Measurements from ENCODE around the gene SFRP5. TPM values are rescaled to one million over a fixed set of nuclear protein-coding genes. Genes with fewer than 3 reads are reported as not detected.
A peak's percentile ranks its signal among the peaks of the same experiment; 100 is the strongest.

The SFRP5 gene
- total and polyA plus RNA-seq, 2 donors (not counting 1 experiment from before 2014, with no cell fraction given): not detected

DNA sequence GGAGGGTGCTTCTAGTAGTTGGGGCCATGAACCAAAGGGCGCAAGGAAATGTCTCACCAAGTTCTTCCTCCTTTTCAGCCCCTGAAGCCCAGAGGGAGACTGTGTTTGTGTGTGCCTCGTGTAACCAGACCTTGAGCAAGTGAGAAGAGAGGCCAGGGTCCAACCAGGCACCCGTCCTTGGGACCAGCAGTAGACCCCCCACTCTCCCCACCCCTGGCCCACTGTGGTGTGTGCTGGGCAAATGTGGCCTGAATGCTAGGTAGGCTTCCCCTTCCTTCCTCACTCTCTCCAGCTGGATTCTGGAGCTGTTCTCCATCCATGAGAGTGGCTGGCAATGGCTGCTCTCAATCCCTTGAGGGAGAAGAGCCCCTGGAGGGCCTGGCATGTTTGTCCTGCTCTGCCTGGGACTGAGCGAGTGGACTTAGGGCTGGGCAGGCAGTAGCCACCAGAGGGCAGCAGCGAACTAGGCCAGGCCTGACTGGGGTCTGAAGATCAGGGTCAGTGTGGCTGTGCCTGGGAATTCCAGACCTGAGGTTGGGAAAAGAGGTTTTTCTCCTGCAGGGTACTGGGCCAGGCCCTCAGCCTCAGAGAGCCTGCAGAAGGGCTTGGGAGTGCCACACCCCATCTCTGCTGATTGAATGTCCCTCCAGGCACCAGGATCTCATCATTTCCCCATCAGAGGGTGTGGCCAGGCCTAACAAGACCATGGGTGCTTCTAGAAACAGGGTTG lies 12.5 kb downstream of the SFRP5 start:
- H3K27me3 ChIP-seq (replicated peaks in 1 of 4; ENCODE audit: control extremely low read depth in 1 of 4, control insufficient read depth in 3 of 4, insufficient read depth in 4 of 4, low read length in 3 of 4): no peaks in the 10 kb centered on the region
- no peaks in the 10 kb centered on the region for H3K9me3 Mint-ChIP-seq (ENCODE audit: insufficient read depth)
- no peaks in the 10 kb centered on the region for H3K79me2 ChIP-seq (ENCODE audit: control insufficient read depth, insufficient read depth, low read length)
- ATAC-seq (ENCODE audit: low read depth) (peak; percentile 56), DNase-seq (peak; percentile 44)
- H3K27me3 Mint-ChIP-seq: no peaks in the 10 kb centered on the region
- no peak overlapping the region for H3K4me3 ChIP-seq (ENCODE audit: control extremely low read depth in 1 of 5, extremely low read depth in 1 of 5, insufficient read depth in 1 of 5, low read depth in 2 of 5, low read length in 4 of 5)
- H3K27ac Mint-ChIP-seq: no peak overlapping the region
- H3K4me1 Mint-ChIP-seq: peaks cover 4% of the 10 kb centered on the region
- H3K9ac ChIP-seq (ENCODE audit: low read length): no peak overlapping the region
- H3K9me3 ChIP-seq (ENCODE audit: control extremely low read depth in 1 of 3, control insufficient read depth in 2 of 3, insufficient read depth in 1 of 3, low read length in 2 of 3): no peaks in the 10 kb centered on the region
- H3K36me3 ChIP-seq (replicated peaks in 1 of 2; ENCODE audit: control extremely low read depth in 1 of 2, control insufficient read depth in 1 of 2, extremely low read depth in 1 of 2, insufficient read depth in 2 of 2, low read length in 1 of 2): peaks cover 0 to 65% of the 10 kb centered on the region in 2 experiments
- H3K4me1 ChIP-seq (ENCODE audit: control insufficient read depth in 2 of 2, insufficient read depth in 2 of 2, low read length in 2 of 2): peaks cover under 1 to 3% of the 10 kb centered on the region in 2 donors
- intact Hi-C loops (cut with micrococcal nuclease): no loop called here
- TF ChIP-seq CTCF (IDR thresholded peaks at IDR 0.05): peak; percentile 66
- no peak for TF ChIP-seq EZH2 (IDR thresholded peaks at IDR 0.05; ENCODE audit: borderline replicate concordance, insufficient read depth, low read depth, low read length, poor library complexity, severe bottlenecking)
- 79% methylated on average over 3 of the region's 5 CpGs for WGBS (ENCODE audit: insufficient coverage)
- no peak overlapping the region for H2AFZ ChIP-seq (ENCODE audit: insufficient read depth, low read depth, low read length, poor library complexity, severe bottlenecking)
- no peak overlapping the region for H3K4me3 Mint-ChIP-seq
- no peak overlapping the region for H3K4me2 ChIP-seq (replicated peaks; ENCODE audit: low read depth, low read length, poor library complexity, severe bottlenecking)
- ChIA-PET POLR2A (no interaction called here), CTCF (interaction anchor here (1.5 kb wide), 2 partner anchors 15 to 58 kb away, joined by 3 to 4 read pairs; no protein-coding TSS in a partner anchor)
- no peak overlapping the region for H3K27ac ChIP-seq (ENCODE audit: low read length in 2 of 2)
- H4K20me1 ChIP-seq (ENCODE audit: control insufficient read depth, insufficient read depth, low read length, poor library complexity, severe bottlenecking): no peaks in the 10 kb centered on the region

DNA sequence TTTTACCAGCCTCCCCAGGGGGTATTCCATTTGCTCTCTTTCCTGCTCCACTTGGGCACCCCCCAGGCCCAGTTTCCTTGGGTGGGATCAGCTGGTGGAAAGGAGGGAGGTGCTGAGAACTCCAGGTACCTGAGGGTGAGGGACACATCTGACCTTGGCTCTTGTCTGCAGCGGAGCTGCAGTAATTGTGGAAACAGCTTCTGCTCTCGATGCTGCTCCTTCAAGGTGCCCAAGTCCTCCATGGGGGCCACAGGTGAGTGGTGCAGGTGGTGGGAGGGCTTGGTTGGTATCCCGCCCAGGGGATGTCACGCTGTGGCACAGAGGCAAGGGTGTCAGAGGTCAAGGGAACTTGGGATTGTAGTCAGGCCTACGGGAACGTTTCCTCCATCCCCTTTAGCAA lies 14.3 kb downstream of the SFRP5 start:
- no peak overlapping the region for H2AFZ ChIP-seq (ENCODE audit: insufficient read depth, low read depth, low read length, poor library complexity, severe bottlenecking)
- WGBS (ENCODE audit: insufficient coverage): 96% methylated on average over 2 of the region's 6 CpGs
- no peak overlapping the region for H3K9ac ChIP-seq (ENCODE audit: low read length)
- no peak overlapping the region for H3K4me3 ChIP-seq (ENCODE audit: control extremely low read depth in 1 of 5, extremely low read depth in 1 of 5, insufficient read depth in 1 of 5, low read depth in 2 of 5, low read length in 4 of 5)
- no peak for DNase-seq
- H3K27ac ChIP-seq (ENCODE audit: low read length in 2 of 2): no peak overlapping the region
- H3K4me1 Mint-ChIP-seq: no peaks in the 10 kb centered on the region
- no peak overlapping the region for H3K4me3 Mint-ChIP-seq
- peaks cover 8% of the 10 kb centered on the region for H4K20me1 ChIP-seq (ENCODE audit: control insufficient read depth, insufficient read depth, low read length, poor library complexity, severe bottlenecking)
- H3K9me3 Mint-ChIP-seq (ENCODE audit: insufficient read depth): no peaks in the 10 kb centered on the region
- no peaks in the 10 kb centered on the region for H3K4me1 ChIP-seq (ENCODE audit: control insufficient read depth in 2 of 2, insufficient read depth in 2 of 2, low read length in 2 of 2)
- no peaks in the 10 kb centered on the region for H3K27me3 ChIP-seq (replicated peaks in 1 of 4; ENCODE audit: control extremely low read depth in 1 of 4, control insufficient read depth in 3 of 4, insufficient read depth in 4 of 4, low read length in 3 of 4)
- intact Hi-C loops (cut with micrococcal nuclease): no loop called here
- POLR2A ChIA-PET: no interaction called here
- no peaks in the 10 kb centered on the region for H3K79me2 ChIP-seq (ENCODE audit: control insufficient read depth, insufficient read depth, low read length)
- peaks cover 0 to 82% of the 10 kb centered on the region in 2 experiments for H3K36me3 ChIP-seq (replicated peaks in 1 of 2; ENCODE audit: control extremely low read depth in 1 of 2, control insufficient read depth in 1 of 2, extremely low read depth in 1 of 2, insufficient read depth in 2 of 2, low read length in 1 of 2)
- TF ChIP-seq CTCF (IDR thresholded peaks at IDR 0.05) (no peak), EZH2 (IDR thresholded peaks at IDR 0.05; ENCODE audit: borderline replicate concordance, insufficient read depth, low read depth, low read length, poor library complexity, severe bottlenecking) (no peak)
- no peaks in the 10 kb centered on the region for H3K27me3 Mint-ChIP-seq
- H3K9me3 ChIP-seq (ENCODE audit: control extremely low read depth in 1 of 3, control insufficient read depth in 2 of 3, insufficient read depth in 1 of 3, low read length in 2 of 3): no peaks in the 10 kb centered on the region
- no peak overlapping the region for H3K27ac Mint-ChIP-seq
- CTCF ChIA-PET: no interaction called here
- ATAC-seq (ENCODE audit: low read depth): no peak
- no peak overlapping the region for H3K4me2 ChIP-seq (replicated peaks; ENCODE audit: low read depth, low read length, poor library complexity, severe bottlenecking)
